ENCODE measurements around the gene GIGYF2.

GRCh38 chr2:232779465-232779864 lies 82.3 kb downstream of the GIGYF2 start:
- no peak for TF ChIP-seq CTCF (IDR thresholded peaks at IDR 0.05; ENCODE audit: low read depth, low read length)
- no peak for TF ChIP-seq POLR2A (IDR thresholded peaks at IDR 0.05; ENCODE audit: extremely low read depth, insufficient read length)
- TF ChIP-seq MAX (IDR thresholded peaks at IDR 0.05; ENCODE audit: low read depth, low read length) = no peak

All from NB4 (cell line).